Airway epithelial cell (primary cell): ENCODE measurements around the gene KDM8. TPM values are rescaled to one million over a fixed set of nuclear protein-coding genes. Genes with fewer than 3 reads are reported as not detected.

ENCODE experiments used
- total RNA-seq: library from RNA; depleted of rRNA; stranded (reverse); fragments of >200 nt; gene quantifications from 2 replicates; pipeline ENCODE4 v1.2.3, GENCODE V29; 2015

KDM8 gene
- total RNA-seq = 2.4 and 4.8 TPM in 2 replicates

GRCh38 chr16:27203507-27204311 is at the start of gene KDM8:
Gene KDM8 (plus strand): TSS chr16:27203526. CDS start chr16:27210124, 6,598 bp downstream.

GRCh38 chr16:27268376-27269299 is 65.3 kb downstream of the KDM8 start, which contains the start of gene NSMCE1:
Gene NSMCE1 (minus strand): TSS chr16:27268772. CDS start chr16:27257570, 11,202 bp downstream.

Other genes with a start within 250 kb of the KDM8 start
- not detected in 2 replicates for gene C16orf82, start 136.6 kb upstream of the KDM8 start, total RNA-seq
- 69.4 and 70.0 TPM in 2 replicates for gene NSMCE1, start 65.2 kb downstream of the KDM8 start, total RNA-seq
- gene IL4R, start 110.4 kb downstream of the KDM8 start, total RNA-seq = 95.1 and 96.6 TPM in 2 replicates
- 0.28 and 0.42 TPM in 2 replicates for gene IL21R, start 198.6 kb downstream of the KDM8 start, total RNA-seq